ENCODE results near the gene CLCF1.
A peak's percentile ranks its signal among the peaks of the same experiment; 100 is the strongest.

CLCF1 gene

GRCh38 chr11:67349036-67349435, 24.4 kb downstream of the CLCF1 start:
- H3K36me3 ChIP-seq (ENCODE audit: control insufficient read depth, insufficient read depth, low read length, severe bottlenecking): no peaks in the 10 kb centered on the region
- no peaks in the 10 kb centered on the region for H3K9me3 ChIP-seq (ENCODE audit: control insufficient read depth, low read length)
- no peak overlapping the region for H3K4me3 ChIP-seq (ENCODE audit: low read length)
- H3K27me3 ChIP-seq (replicated peaks; ENCODE audit: control insufficient read depth, insufficient read depth, low read length): no peaks in the 10 kb centered on the region
- H3K4me1 ChIP-seq (ENCODE audit: control insufficient read depth, insufficient read depth, low read length): peaks cover 44% of the 10 kb centered on the region
- DNase-seq (ENCODE audit: low read depth): no peak
- H3K9ac ChIP-seq (ENCODE audit: low read length): no peak overlapping the region

GRCh38 chr11:67347964-67348749, 25.2 kb downstream of the CLCF1 start:
- Histone ChIP-seq H3K9ac (ENCODE audit: low read length) (no peak overlapping the region), H3K36me3 (ENCODE audit: control insufficient read depth, insufficient read depth, low read length, severe bottlenecking) (no peaks in the 10 kb centered on the region), H3K27me3 (replicated peaks; ENCODE audit: control insufficient read depth, insufficient read depth, low read length) (no peaks in the 10 kb centered on the region), H3K4me3 (ENCODE audit: low read length) (no peak overlapping the region), H3K9me3 (ENCODE audit: control insufficient read depth, low read length) (no peaks in the 10 kb centered on the region), H3K4me1 (ENCODE audit: control insufficient read depth, insufficient read depth, low read length) (peaks cover 40% of the 10 kb centered on the region)
- DNase-seq (ENCODE audit: low read depth): peak; percentile 27

- Histone ChIP-seq H3K27me3 (replicated peaks; ENCODE audit: control insufficient read depth, insufficient read depth, low read length) (no peaks in the 10 kb centered on the region), H3K9ac (ENCODE audit: low read length) (no peak overlapping the region), H3K4me1 (ENCODE audit: control insufficient read depth, insufficient read depth, low read length) (peaks cover 34% of the 10 kb centered on the region), H3K4me3 (ENCODE audit: low read length) (no peak overlapping the region), H3K36me3 (ENCODE audit: control insufficient read depth, insufficient read depth, low read length, severe bottlenecking) (no peaks in the 10 kb centered on the region), H3K9me3 (ENCODE audit: control insufficient read depth, low read length) (no peaks in the 10 kb centered on the region)
- DNase-seq (ENCODE audit: low read depth): peak; percentile 70
Measured at GRCh38 chr11:67345920-67346819, 27.2 kb downstream of the CLCF1 start.

GRCh38 chr11:67345247-67345919, 28.0 kb downstream of the CLCF1 start:
- H3K27me3 ChIP-seq (replicated peaks; ENCODE audit: control insufficient read depth, insufficient read depth, low read length): no peaks in the 10 kb centered on the region

GRCh38 chr11:67344264-67344663, 29.1 kb downstream of the CLCF1 start:
- no peak for DNase-seq (ENCODE audit: low read depth)
- Histone ChIP-seq H3K4me3 (ENCODE audit: low read length) (no peak overlapping the region), H3K9me3 (ENCODE audit: control insufficient read depth, low read length) (no peaks in the 10 kb centered on the region), H3K9ac (ENCODE audit: low read length) (no peak overlapping the region), H3K27me3 (replicated peaks; ENCODE audit: control insufficient read depth, insufficient read depth, low read length) (no peaks in the 10 kb centered on the region), H3K36me3 (ENCODE audit: control insufficient read depth, insufficient read depth, low read length, severe bottlenecking) (no peaks in the 10 kb centered on the region), H3K4me1 (ENCODE audit: control insufficient read depth, insufficient read depth, low read length) (peaks cover 21% of the 10 kb centered on the region)

More at GRCh38 chr11:67345247-67345919, 28.0 kb downstream of the CLCF1 start:
- Histone ChIP-seq H3K4me3 (ENCODE audit: low read length) (no peak overlapping the region), H3K9me3 (ENCODE audit: control insufficient read depth, low read length) (no peaks in the 10 kb centered on the region), H3K9ac (ENCODE audit: low read length) (no peak overlapping the region), H3K4me1 (ENCODE audit: control insufficient read depth, insufficient read depth, low read length) (peaks cover 31% of the 10 kb centered on the region), H3K36me3 (ENCODE audit: control insufficient read depth, insufficient read depth, low read length, severe bottlenecking) (no peaks in the 10 kb centered on the region)
- no peak for DNase-seq (ENCODE audit: low read depth)

- no peaks in the 10 kb centered on the region for H3K9me3 ChIP-seq (ENCODE audit: control insufficient read depth, low read length)
- H3K36me3 ChIP-seq (ENCODE audit: control insufficient read depth, insufficient read depth, low read length, severe bottlenecking): no peaks in the 10 kb centered on the region
- H3K4me1 ChIP-seq (ENCODE audit: control insufficient read depth, insufficient read depth, low read length): no peaks in the 10 kb centered on the region
- no peak for DNase-seq (ENCODE audit: low read depth)
- H3K4me3 ChIP-seq (ENCODE audit: low read length): no peak overlapping the region
- no peak overlapping the region for H3K9ac ChIP-seq (ENCODE audit: low read length)
- H3K27me3 ChIP-seq (replicated peaks; ENCODE audit: control insufficient read depth, insufficient read depth, low read length): no peaks in the 10 kb centered on the region
Measured at GRCh38 chr11:67337257-67337656, 36.1 kb downstream of the CLCF1 start.

GRCh38 chr11:67332081-67332691, 41.2 kb downstream of the CLCF1 start:
- Histone ChIP-seq H3K9me3 (ENCODE audit: control insufficient read depth, low read length) (no peaks in the 10 kb centered on the region), H3K9ac (ENCODE audit: low read length) (no peak overlapping the region), H3K27me3 (replicated peaks; ENCODE audit: control insufficient read depth, insufficient read depth, low read length) (no peaks in the 10 kb centered on the region), H3K36me3 (ENCODE audit: control insufficient read depth, insufficient read depth, low read length, severe bottlenecking) (no peaks in the 10 kb centered on the region), H3K4me1 (ENCODE audit: control insufficient read depth, insufficient read depth, low read length) (no peaks in the 10 kb centered on the region), H3K4me3 (ENCODE audit: low read length) (no peak overlapping the region)
- no peak for DNase-seq (ENCODE audit: low read depth)

- Histone ChIP-seq H3K9me3 (ENCODE audit: control insufficient read depth, low read length) (no peaks in the 10 kb centered on the region), H3K4me1 (ENCODE audit: control insufficient read depth, insufficient read depth, low read length) (peaks cover 2% of the 10 kb centered on the region), H3K9ac (ENCODE audit: low read length) (no peak overlapping the region), H3K4me3 (ENCODE audit: low read length) (no peak overlapping the region), H3K27me3 (replicated peaks; ENCODE audit: control insufficient read depth, insufficient read depth, low read length) (no peaks in the 10 kb centered on the region), H3K36me3 (ENCODE audit: control insufficient read depth, insufficient read depth, low read length, severe bottlenecking) (peaks cover 2% of the 10 kb centered on the region)
- no peak for DNase-seq (ENCODE audit: low read depth)
Measured at GRCh38 chr11:67323526-67323925, 49.9 kb downstream of the CLCF1 start.

GRCh38 chr11:67322049-67322448, 51.3 kb downstream of the CLCF1 start:
- Histone ChIP-seq H3K4me1 (ENCODE audit: control insufficient read depth, insufficient read depth, low read length) (peaks cover 7% of the 10 kb centered on the region), H3K9ac (ENCODE audit: low read length) (no peak overlapping the region), H3K4me3 (ENCODE audit: low read length) (no peak overlapping the region), H3K27me3 (replicated peaks; ENCODE audit: control insufficient read depth, insufficient read depth, low read length) (no peaks in the 10 kb centered on the region), H3K9me3 (ENCODE audit: control insufficient read depth, low read length) (no peaks in the 10 kb centered on the region), H3K36me3 (ENCODE audit: control insufficient read depth, insufficient read depth, low read length, severe bottlenecking) (peaks cover 2% of the 10 kb centered on the region)
- DNase-seq (ENCODE audit: low read depth): no peak

- peaks cover 7% of the 10 kb centered on the region for H3K4me1 ChIP-seq (ENCODE audit: control insufficient read depth, insufficient read depth, low read length)
- H3K27me3 ChIP-seq (replicated peaks; ENCODE audit: control insufficient read depth, insufficient read depth, low read length): no peaks in the 10 kb centered on the region
- H3K9ac ChIP-seq (ENCODE audit: low read length): no peak overlapping the region
- peaks cover 2% of the 10 kb centered on the region for H3K36me3 ChIP-seq (ENCODE audit: control insufficient read depth, insufficient read depth, low read length, severe bottlenecking)
- no peak overlapping the region for H3K4me3 ChIP-seq (ENCODE audit: low read length)
- DNase-seq (ENCODE audit: low read depth): no peak
- H3K9me3 ChIP-seq (ENCODE audit: control insufficient read depth, low read length): no peaks in the 10 kb centered on the region
Measured at GRCh38 chr11:67321313-67321871, 52.0 kb downstream of the CLCF1 start.

Data from adipocyte (in vitro differentiated cells).